Testis (tissue), 3 donors: Measurements from ENCODE around the gene NBEA. TPM values are rescaled to one million over a fixed set of nuclear protein-coding genes. Genes with fewer than 3 reads are reported as not detected.

Experiments used
- DNase-seq: peaks from one replicate; pipeline ENCODE4 v3.0.0-alpha.2; 2019
- H3K27ac ChIP-seq, 2 donors: fragments of 200-600 bp; sonication (generic); one replicate each; pipeline ENCODE4 v1.5.1; 2019
- H3K27me3 ChIP-seq: fragments of 200-600 bp; sonication (generic); one replicate; pipeline ENCODE4 v1.5.1; 2019
- H3K36me3 ChIP-seq: fragments of 200-600 bp; sonication (generic); one replicate; pipeline ENCODE4 v1.5.1; 2017; ENCODE audit warnings: low read depth; ENCODE audit errors: missing control alignments
- H3K4me1 ChIP-seq: fragments of 200-600 bp; sonication (generic); one replicate; pipeline ENCODE4 v1.5.1; 2019
- H3K4me3 ChIP-seq, 2 donors: fragments of 200-600 bp; sonication (generic); one replicate each; pipeline ENCODE4 v1.5.1; 2017 to 2019
- H3K9me3 ChIP-seq: fragments of 200-600 bp; sonication (generic); one replicate; pipeline ENCODE4 v1.5.1; 2017
- POLR2A ChIP-seq: fragments of 450-650 bp; IDR thresholded peaks from one replicate; pipeline ENCODE4 v1.6.1; 2017; ENCODE audit warnings: antibody characterized with exemption, mild to moderate bottlenecking, moderate library complexity
- WGBS, 2 donors: methylation state at CpG; one replicate each; pipeline ENCODE4 v1.1.5; 2018; 5-methylcytosine and 5-hydroxymethylcytosine counted together
- intact Hi-C: fragments of 100-400 bp; cut with DNase I; formaldehyde crosslinking; loops from one replicate; pipeline ENCODE4 v1.15.1; 2023; ENCODE audit warnings: low total_unique reads
- polyA plus RNA-seq: library from polyadenylated mRNA; stranded (reverse); fragments of 350-450 nt; fragmentation: Illumina TruSeq; extraction: RNeasy Lipid Tissue Mini Kit (QIAGEN cat#74804); gene quantifications from one replicate; pipeline ENCODE4 v1.2.3, GENCODE V29; 2014; ENCODE audit warnings: low read depth, low replicate concordance; ENCODE audit not compliant: insufficient read depth
- total RNA-seq, 2 donors: library from RNA; depleted of rRNA; stranded (reverse); fragments of >200 nt; gene quantifications; one replicate each; pipeline ENCODE4 v1.2.3, GENCODE V29; 2016
- TF ChIP-seq, protein P1 (sequence below), 3 experiments: fragments of 450-650 bp in 2 of 3; fragments of 200-600 bp in 1 of 3; sonication (generic) in 1 of 3; IDR thresholded peaks; one replicate each; pipeline ENCODE4 v1.5.1; 2016 to 2019; ENCODE audit warnings: antibody characterized with exemption in 3 of 3, mild to moderate bottlenecking in 2 of 3, moderate library complexity in 1 of 3

Gene NBEA
- total and polyA plus RNA-seq, 3 donors from 2014 or later, result 8.6 to 22.2 (median 18.3) TPM

DNA sequence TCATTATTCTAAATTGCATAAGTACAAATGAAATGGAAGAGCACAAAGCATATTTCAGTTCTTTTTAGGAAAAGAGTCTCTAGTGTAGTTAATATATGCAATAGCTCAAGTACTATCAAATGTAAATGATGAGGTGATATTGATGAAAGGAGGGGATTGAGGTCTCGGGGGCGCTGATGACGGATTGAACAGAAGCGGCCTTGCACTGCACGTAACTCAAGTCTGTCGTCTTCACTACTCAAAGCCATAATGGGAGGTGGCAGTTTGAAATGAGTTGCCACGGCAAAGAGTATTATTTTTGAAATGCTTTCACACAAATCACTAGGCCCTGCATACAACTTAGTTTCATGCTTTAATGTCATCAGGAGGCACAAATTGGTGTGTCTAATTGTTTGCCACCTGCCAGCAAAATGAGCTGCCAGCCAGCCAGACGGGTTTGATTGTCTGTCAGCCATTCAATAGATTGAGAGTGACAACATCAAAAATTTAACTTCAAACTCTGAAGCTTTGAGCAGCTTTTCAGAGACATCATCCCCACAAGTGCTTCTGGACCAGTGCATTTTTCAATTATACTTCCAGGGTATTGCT lies 256.6 kb downstream of the NBEA start:
- no peaks in the 10 kb centered on the region for H3K27me3 ChIP-seq
- H3K27ac ChIP-seq, result no peak overlapping the region
- no peaks in the 10 kb centered on the region for H3K4me1 ChIP-seq
- no peaks in the 10 kb centered on the region for H3K36me3 ChIP-seq
- WGBS, 2 donors, result 93 to 95% methylated on average over 8 of the region's 8 CpGs
- no peak for DNase-seq
- intact Hi-C loops, result no loop called here
- no peak overlapping the region for H3K4me3 ChIP-seq
- TF ChIP-seq, protein P1, sequence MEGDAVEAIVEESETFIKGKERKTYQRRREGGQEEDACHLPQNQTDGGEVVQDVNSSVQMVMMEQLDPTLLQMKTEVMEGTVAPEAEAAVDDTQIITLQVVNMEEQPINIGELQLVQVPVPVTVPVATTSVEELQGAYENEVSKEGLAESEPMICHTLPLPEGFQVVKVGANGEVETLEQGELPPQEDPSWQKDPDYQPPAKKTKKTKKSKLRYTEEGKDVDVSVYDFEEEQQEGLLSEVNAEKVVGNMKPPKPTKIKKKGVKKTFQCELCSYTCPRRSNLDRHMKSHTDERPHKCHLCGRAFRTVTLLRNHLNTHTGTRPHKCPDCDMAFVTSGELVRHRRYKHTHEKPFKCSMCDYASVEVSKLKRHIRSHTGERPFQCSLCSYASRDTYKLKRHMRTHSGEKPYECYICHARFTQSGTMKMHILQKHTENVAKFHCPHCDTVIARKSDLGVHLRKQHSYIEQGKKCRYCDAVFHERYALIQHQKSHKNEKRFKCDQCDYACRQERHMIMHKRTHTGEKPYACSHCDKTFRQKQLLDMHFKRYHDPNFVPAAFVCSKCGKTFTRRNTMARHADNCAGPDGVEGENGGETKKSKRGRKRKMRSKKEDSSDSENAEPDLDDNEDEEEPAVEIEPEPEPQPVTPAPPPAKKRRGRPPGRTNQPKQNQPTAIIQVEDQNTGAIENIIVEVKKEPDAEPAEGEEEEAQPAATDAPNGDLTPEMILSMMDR (IDR thresholded peaks at IDR 0.05), result no peak
- TF ChIP-seq POLR2A, result no peak
- H3K9me3 ChIP-seq, result no peaks in the 10 kb centered on the region

DNA sequence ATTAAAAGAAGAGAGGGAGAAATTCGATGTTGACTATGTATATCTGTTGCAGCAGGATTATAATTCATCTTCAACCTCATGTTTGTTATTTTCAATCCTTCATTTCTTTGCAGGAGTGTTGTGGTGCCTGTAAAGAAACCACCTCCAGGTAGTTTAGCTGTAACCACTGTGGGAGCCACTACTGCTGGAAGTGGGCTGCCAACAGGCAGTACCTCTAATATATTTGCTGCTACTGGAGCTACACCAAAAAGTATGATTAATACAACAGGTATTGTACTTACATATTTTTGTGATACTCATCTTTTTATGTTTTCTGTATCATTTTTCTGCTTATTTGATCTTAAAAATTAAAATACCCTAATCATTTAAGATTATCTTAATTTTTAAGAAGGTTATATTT lies 266.5 kb downstream of the NBEA start:
- WGBS, 2 donors, result 70 to 83% methylated on average over 1 of the region's 1 CpG
- Histone ChIP-seq H3K27me3 (no peaks in the 10 kb centered on the region), H3K36me3 (no peaks in the 10 kb centered on the region), H3K4me1 (no peaks in the 10 kb centered on the region), H3K9me3 (no peaks in the 10 kb centered on the region), H3K27ac (no peak overlapping the region), H3K4me3 (no peak overlapping the region)
- TF ChIP-seq, protein P1 (IDR thresholded peaks at IDR 0.05), result no peak
- TF ChIP-seq POLR2A, result no peak
- intact Hi-C loops, result no loop called here
- no peak for DNase-seq

DNA sequence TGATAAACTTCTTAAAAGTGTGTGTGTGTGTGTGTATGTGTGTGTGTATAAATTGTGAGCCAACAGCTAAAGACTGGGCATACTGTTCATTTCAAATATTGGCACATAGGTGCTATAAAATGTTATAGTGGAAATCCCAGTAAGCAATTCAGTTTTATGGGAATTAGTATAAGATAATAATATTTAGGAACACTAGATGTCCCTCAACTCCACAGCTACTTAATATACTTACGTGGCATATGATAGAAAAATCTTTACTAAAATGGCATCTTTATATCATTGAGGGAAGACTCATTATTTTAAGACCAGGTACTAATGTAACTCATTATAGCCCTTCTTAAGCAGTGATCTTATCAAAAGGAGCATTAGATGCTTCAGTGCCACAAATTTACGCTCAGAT lies 268.2 kb downstream of the NBEA start:
- no peaks in the 10 kb centered on the region for H3K4me1 ChIP-seq
- no peak overlapping the region for H3K27ac ChIP-seq
- no peaks in the 10 kb centered on the region for H3K9me3 ChIP-seq
- H3K27me3 ChIP-seq, result no peaks in the 10 kb centered on the region
- no peak for DNase-seq
- intact Hi-C loops, result no loop called here
- TF ChIP-seq, protein P1 (IDR thresholded peaks at IDR 0.05), result no peak
- no peak for TF ChIP-seq POLR2A
- 51 to 70% methylated on average over 2 of the region's 2 CpGs for WGBS, 2 donors
- no peaks in the 10 kb centered on the region for H3K36me3 ChIP-seq
- H3K4me3 ChIP-seq, result no peak overlapping the region

DNA sequence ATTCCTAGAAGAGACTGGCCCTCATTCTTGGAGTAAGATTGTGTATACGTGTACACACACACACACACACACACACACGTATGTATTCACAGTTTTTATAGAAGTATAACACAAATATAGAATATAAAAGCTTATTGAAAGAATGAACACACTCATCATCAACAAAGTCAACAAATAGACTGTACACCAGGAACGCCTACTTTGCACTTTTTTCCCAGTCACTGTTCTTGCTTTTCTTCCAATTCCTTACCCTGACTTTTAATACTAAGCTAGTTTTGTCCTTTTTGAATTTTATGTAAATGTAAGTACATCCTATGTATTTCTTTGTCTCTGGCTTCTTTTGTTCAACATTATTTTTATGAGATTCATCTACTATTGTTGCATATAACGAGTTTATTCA lies 269.9 kb downstream of the NBEA start:
- H3K36me3 ChIP-seq, result no peaks in the 10 kb centered on the region
- H3K9me3 ChIP-seq, result no peaks in the 10 kb centered on the region
- no peaks in the 10 kb centered on the region for H3K4me1 ChIP-seq
- 93 to 94% methylated on average over 4 of the region's 4 CpGs for WGBS, 2 donors
- DNase-seq, result no peak
- no peak overlapping the region for H3K4me3 ChIP-seq
- H3K27ac ChIP-seq, result no peak overlapping the region
- no peak for TF ChIP-seq POLR2A
- TF ChIP-seq, protein P1 (IDR thresholded peaks at IDR 0.05), result no peak
- H3K27me3 ChIP-seq, result no peaks in the 10 kb centered on the region
- intact Hi-C loops, result no loop called here

DNA sequence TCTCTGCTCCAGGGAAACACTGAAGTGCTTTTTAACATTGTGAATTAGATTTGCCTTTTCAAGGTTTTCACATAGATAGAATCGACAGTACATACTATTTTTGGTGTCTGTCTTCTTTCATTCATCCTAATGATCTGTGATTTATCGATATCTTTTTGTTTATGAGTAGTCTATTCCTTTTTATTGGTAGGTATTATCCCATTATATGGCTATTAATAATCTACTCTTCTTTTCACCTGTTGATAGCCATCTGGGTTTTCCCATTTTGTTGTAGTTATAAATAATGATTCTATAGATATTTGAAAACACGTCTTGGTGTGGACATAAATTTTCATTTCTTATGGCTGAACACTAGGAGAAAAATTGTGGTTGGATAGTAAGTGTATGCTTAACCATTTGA lies 271.8 kb downstream of the NBEA start:
- Histone ChIP-seq H3K36me3 (no peaks in the 10 kb centered on the region), H3K9me3 (no peaks in the 10 kb centered on the region), H3K4me1 (no peaks in the 10 kb centered on the region), H3K27ac (no peak overlapping the region), H3K4me3 (no peak overlapping the region), H3K27me3 (no peaks in the 10 kb centered on the region)
- DNase-seq, result no peak
- intact Hi-C loops, result no loop called here
- TF ChIP-seq POLR2A, result no peak
- TF ChIP-seq, protein P1 (IDR thresholded peaks at IDR 0.05), result no peak
- 89 to 93% methylated on average over 3 of the region's 3 CpGs for WGBS, 2 donors
